Erythroblast (primary cell): ENCODE measurements around the gene MIER1.

Experiments
- GATA1 ChIP-seq: IDR thresholded peaks from 2 replicates; pipeline ENCODE4 v1.6.1; 2011; ENCODE audit warnings: low read depth, mild to moderate bottlenecking, control low read depth, low read length, moderate library complexity
- POLR2A ChIP-seq: IDR thresholded peaks from 2 replicates; pipeline ENCODE4 v1.6.1; 2011; ENCODE audit warnings: mild to moderate bottlenecking, low read length

DNA sequence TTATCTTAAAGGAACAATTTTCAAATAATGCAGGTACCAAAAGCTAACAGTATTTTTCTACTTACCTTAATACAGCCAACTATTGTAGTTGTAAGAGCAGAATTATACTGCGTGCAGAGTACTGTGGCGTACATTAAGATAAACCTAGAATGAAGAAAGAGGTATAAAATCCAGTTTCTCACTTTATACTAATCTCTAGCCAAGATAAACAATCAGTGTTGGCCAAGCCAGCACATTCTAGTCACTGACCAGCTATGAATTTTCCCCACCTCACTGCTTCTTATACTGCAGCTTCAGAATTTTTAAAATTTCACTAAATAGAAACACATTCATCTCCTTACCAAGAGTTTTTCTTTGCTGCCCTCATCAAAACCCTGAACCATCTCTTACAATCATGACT lies 95.5 kb downstream of the MIER1 start:
- TF ChIP-seq POLR2A, result no peak
- TF ChIP-seq GATA1, result no peak
